Measurements from ENCODE around the gene SLC18B1.
"Not testable (repeated sequence)": the region's sequence is repeated elsewhere in the genome, so short reads cannot be mapped to it uniquely, and the experiment has no call there.

The SLC18B1 gene

DNA sequence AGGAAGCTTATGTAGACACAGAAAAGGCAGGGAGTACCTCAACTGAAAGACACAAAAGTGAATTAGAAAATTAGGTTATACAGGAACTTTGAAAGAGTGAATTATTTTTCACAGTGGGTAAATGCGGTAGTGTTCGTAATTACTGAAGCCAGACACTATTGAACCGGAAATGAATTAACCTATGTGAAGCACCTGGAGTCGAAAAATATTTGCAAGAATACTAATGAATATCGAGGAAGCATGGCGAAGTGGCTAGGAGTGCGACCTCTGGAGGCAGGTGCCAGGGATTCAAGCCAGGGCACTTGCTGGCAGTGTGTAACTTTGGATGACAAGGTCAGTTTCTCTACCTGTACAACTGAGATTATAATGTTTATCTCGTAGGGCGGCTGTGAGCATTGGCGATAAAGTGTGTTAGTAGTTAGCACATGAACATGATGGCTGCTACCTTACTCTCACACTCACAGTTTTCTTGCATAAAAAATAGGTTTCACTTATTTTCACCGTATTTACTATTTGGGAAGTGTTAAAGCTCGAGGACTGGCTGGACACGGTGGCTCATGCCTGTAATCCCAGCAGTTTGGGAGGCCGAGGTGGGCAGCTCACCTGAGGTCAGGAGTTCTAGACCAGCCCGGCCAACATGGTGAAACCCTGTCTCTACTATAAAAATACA is 567 bp upstream of the SLC18B1 start:
- DNase-seq (ENCODE audit: low spot score) = peak; percentile 95

DNA sequence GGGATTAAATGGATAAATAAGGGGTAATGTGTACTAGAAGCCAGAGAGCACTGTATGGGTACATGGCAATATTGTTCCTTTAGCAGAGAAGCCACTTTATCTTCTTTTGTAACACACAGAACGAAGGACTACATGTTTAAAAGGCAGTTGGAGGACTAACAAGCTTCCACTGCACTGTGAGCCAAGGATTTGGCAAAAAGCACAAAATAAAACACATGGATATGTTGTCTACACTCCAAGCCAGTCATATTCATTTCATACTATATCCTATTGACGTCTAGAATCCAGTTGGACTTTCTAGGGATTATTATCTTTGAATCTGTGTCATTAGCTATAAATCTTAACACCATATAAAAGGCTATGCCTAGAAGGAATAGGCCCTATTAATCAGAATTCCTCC is 3.0 kb downstream of the SLC18B1 start:
- no peak for DNase-seq (ENCODE audit: low spot score)

DNA sequence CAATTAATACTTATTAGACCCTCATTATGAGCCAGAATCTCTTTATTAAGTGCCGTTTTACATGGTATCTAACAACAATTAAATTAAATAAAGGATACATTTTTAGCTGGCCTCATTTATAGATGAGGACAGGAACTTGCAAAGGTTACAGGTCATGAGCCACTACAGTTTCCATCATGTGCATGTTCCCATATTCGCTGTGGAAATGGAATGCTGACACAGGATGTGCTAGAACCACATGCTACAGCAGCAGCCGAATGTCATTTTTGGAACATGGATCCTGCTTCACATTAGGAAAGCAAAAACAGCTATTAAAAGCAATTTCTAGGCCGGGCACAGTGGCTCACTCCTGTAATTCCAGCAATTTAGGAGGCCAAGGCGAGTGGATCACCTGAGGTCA is 5.9 kb downstream of the SLC18B1 start:
- no peak for DNase-seq (ENCODE audit: low spot score)

- DNase-seq (ENCODE audit: low spot score) = no peak
These were observed 8.0 kb downstream of the SLC18B1 start for GRCh38 chr6:132790450-132790849.

DNA sequence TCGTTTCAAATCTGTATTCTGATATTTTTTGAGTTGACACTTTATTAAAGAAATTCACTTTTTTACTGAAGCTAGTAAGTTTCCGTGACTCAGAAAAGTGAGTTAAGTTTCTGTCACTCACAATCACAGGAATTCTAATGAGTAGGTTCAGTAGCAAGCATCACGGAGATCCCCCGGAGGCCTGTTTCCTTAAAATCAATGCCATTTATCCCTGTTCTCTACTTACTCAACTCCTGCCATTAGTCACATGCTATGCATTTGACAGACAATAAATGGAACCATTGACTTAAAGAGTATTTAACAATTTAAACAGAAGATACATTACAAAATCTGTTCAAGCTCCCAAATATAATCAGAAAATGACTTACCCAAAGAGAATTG is 9.1 kb downstream of the SLC18B1 start:
- no peak for DNase-seq (ENCODE audit: low spot score)

DNA sequence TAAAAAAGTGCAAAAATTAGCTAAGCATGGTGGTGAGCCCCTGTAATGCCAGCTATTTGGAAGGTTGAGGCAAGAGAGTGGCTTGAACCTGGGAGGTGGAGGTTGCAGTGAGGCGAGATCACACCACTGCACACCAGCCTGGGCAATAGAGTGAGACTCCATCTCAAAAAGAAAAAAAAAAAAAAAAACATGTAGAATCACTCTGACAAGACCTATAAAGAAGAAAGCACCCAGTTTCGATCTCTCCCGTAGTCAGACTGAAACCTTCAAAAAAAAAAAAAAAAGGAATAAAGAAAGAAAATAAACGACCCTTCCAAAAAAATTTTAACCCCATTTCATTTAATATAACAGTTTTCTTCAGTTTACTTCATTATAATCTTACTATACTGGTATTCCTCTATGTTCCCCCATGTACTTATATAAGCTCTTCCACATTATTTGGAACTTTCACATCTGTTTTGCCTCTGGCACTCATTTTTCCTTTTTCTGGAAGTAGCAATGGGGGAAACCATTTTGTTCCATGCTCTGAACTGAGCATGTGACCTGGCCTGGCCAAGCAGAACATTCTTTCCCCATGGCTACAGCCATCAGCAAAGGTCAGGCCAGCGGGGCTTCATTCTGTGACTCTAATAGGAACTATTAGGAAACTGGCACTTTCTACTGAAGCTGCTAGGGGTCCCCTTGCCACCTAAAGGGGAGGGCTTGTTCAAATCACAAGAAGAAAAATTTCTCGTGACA is 9.6 kb downstream of the SLC18B1 start:
- no peak for DNase-seq (ENCODE audit: low spot score)

DNA sequence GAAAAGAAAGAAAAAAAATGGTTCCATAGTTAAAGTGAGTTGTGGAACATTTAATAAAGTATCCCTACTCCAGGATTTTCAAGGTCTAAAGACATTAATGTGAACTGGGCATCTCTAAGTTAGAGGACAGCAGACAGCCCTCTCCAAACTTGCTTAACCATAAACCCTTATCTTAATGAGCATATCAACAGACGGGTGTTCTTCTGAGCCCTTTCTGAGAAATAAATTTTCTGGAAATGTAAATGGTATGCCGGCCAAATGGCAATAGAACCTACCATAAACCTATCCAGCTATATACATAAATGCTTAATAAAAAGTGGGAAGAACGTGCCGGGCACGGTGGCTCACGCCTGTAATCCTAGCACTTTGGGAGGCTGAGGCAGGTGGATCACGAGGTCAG is 12.5 kb downstream of the SLC18B1 start:
- DNase-seq (ENCODE audit: low spot score) = no peak

- DNase-seq (ENCODE audit: low spot score) = peak; percentile 25
These were observed 17.6 kb downstream of the SLC18B1 start for GRCh38 chr6:132780770-132781371.

DNA sequence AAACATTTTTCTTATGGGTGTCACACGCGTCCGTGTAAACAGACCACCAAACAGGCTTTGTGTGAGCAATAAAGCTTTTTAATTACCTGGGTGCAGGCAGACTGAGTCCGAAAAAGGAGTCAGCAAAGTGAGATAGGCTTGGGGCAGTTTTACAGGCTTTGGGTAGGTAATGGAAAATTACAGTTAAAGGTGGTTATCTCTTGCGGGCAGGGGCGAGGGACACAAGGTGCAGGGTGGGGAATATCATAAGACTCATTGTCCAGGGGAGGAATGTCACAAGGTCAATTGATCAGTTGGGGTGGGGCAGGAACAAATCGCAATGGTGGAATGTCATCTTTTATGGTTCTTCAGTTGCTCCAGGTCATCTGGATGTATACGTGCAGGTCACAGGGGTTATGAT is 20.6 kb downstream of the SLC18B1 start:
- not testable (repeated sequence) for DNase-seq (ENCODE audit: low spot score)

- DNase-seq (ENCODE audit: low spot score) = peak; percentile 59
These were observed 30.4 kb downstream of the SLC18B1 start for GRCh38 chr6:132768051-132768517.

DNA sequence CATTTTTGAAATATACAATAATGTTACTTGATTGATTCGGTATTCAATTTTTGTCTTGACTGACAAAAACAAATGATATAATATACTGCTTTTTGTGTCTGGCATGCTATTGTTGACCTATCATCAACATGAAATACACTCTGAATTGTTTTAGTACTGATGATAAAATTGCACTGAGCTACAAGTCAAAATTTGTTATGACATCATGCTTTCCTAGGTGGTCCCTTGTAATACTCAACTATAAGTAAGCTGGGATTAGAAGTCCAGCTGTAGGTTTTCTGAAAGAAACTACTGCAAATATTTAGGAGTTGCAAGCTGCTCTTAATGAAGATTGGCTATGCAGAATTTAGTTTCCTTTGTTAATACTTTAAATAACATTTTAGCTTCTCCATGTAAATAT is 32.9 kb downstream of the SLC18B1 start:
- no peak for DNase-seq (ENCODE audit: low spot score)

DNA sequence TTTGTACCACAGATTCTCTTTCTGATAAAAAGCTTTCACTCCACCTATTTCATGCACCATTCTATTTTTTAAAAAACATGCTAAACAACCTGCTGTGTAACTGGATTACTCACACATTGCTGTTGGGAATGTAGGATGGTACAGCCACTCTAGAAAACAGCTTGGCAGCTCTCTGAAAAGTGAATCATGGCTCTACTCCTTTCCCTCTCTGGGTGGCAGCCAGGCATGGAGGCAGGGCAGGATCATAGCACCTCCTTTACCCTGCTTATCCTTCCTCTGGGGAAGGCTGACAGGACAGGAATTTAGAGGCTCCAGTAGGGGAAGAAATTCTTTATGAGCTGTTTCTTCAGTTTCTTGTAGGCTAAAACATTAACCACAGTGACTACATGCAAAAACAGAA is 34.1 kb downstream of the SLC18B1 start:
- DNase-seq (ENCODE audit: low spot score) = no peak

DNA sequence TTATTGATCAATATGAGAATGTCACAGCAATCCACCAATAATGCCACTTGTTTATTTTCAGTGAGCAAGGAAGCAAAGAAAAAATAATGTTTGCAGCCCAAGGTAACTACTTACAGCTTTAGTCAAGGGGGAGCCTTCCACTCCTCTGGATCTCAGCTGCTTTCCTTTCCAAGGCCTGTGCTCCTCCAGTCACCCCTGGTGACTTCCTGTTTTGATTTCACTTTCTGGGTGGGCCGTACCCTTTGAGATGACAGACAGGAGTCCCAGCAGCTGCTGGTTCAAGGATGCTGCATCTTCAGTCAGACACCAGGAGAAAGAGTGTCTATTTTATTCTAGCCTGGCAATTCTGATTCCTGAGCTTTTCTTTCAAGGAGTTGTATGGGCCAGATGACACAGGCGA is 35.2 kb downstream of the SLC18B1 start:
- no peak for DNase-seq (ENCODE audit: low spot score)

DNA sequence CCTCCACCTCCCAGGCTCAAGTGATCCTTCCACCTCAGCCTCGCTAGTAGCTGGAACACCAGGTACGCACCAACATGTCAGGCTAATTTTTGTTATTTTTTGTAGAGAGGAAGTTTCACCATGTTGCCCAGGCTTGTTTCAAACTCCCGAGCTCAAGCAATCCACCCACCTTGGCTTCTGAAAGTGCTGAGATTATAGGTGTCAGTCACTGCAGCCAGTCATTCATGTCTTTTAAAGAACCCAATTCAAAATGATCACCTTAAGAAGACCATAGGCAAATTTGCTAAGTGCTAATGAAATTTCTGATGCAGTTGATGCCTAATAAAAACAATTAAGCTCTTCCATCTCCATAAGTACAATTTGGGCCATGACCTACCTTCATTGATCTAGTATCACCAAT is 38.2 kb downstream of the SLC18B1 start:
- DNase-seq (ENCODE audit: low spot score) = no peak

DNA sequence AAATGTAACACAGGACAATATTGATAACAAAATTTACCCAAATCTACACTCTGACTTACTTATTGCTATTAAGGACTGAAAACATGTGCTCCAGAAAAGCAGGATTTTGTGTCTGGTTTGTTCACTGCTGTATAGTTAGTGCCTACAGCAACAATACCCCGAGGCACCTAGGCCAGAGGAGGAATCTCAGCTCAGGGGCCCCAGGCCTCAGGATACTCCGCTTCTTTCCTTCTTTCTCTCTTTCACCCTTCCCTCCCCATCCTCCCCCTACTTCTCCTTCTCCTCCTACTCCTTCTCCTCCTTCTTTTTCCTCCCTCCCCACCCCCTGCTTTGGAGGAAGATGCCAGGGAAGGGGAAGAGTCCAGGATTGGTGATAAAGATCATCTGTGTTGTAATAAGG is 39.7 kb downstream of the SLC18B1 start:
- no peak for DNase-seq (ENCODE audit: low spot score)

DNA sequence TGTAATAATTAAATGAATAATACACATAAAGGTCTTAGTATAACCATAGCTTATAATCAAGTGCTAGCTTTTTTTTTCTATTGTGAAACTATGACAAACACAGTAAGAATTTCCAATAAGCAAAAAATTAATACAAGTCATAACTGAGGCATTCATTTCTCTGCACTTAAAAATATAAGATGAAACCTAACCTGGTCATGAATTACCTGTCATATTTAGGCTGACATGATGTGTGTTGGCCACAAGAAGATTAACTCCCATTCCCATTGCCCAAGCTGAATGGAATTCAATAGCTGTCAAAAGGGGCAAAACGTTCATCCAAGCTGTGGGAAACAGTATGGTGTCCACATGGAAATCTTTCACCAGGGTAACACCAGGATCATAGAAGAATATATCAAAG is 46.2 kb downstream of the SLC18B1 start:
- DNase-seq (ENCODE audit: low spot score) = no peak

- DNase-seq (ENCODE audit: low spot score) = peak; percentile 21
These were observed 46.6 kb downstream of the SLC18B1 start for GRCh38 chr6:132751828-132752227.

GRCh38 chr6:132751306-132751705 is 47.1 kb downstream of the SLC18B1 start:
- DNase-seq (ENCODE audit: low spot score) = no peak

GRCh38 chr6:132750455-132751248 is 47.8 kb downstream of the SLC18B1 start:
- no peak for DNase-seq (ENCODE audit: low spot score)

GRCh38 chr6:132749111-132749510 is 49.3 kb downstream of the SLC18B1 start:
- DNase-seq (ENCODE audit: low spot score) = no peak

DNA sequence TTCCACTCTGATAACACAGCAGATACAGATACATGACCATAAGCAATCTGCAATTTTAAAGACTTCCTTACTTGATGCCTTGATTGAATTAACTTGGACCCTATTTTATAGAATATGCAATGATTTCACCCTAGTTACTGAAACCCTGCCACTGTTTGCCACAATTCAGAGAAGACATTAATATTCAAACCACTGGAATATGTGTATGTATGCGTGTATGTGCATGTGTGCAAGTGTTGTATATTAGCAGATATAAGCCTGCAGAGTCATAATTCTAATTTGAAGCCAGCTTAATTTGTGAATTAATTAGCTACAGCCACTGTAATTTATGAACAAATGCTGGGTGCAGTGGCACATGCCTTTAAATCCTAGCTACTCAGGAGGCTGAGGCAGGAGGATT is 50.0 kb downstream of the SLC18B1 start:
- no peak for DNase-seq (ENCODE audit: low spot score)

GRCh38 chr6:132746048-132746447 is 52.4 kb downstream of the SLC18B1 start:
- no peak for DNase-seq (ENCODE audit: low spot score)

GRCh38 chr6:132742495-132742894 is 55.9 kb downstream of the SLC18B1 start:
- DNase-seq (ENCODE audit: low spot score) = no peak

All from hematopoietic multipotent progenitor cell treated with erythropoietin and hydrocortisone succinate and interleukin-3 and kit ligand, for 17 days (in vitro differentiated cells).